ENCODE data around the gene NAGPA.

The NAGPA gene

DNA sequence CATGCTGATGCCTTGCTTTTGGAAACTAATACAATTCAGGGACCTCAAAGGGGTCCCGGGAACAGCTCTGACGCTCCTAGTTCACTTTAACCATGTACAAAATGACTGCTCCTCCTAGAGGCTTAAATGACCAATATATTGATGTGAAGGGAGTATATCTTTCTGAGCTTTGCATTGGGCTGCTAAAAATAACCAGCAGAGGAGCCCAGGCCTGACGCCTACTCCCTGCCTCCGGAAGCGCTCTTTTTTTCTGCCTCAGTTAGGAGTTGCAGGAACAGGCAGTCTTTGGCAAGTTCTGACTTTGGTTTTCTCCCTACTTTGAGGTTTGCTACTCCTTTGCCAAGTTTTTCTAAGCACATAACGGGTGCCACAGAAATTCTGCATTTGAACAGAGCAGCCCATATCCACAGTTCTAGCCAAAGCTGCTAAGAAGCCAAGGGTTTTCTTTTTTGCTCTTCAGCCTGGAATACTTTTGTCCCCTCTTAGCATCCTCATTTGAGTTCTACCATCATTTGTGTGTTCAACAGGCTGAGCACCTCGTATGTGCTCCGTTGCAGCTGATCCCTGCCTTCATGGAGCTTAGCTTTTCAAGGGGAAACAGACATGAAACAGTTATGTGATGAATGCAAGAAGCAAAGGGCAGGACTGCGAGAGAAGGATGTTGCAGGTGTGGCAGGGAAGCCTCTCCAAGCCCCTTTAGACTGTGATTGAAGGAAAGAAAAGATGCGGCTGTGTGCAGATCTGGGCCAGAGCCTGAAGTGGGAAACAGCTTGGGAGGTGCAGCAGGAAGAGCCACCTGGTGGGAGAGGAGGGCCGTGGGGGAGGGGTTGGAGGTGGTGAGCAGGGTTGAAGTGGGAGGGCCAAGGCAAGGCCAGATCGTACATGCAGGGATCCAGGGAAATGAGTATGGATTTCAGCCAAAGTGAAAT is 2.8 kb upstream of the NAGPA start:
- Histone ChIP-seq H3K36me3 (ENCODE audit: insufficient read depth, low read length) (no peaks in the 10 kb centered on the region), H3K4me2 (ENCODE audit: low read length) (no peak overlapping the region), H3K9me3 (replicated peaks; ENCODE audit: low read length) (no peaks in the 10 kb centered on the region), H3K9ac (ENCODE audit: low read depth, low read length) (no peak overlapping the region), H3K4me3 (ENCODE audit: low read length) (no peak overlapping the region), H3K4me1 (ENCODE audit: control insufficient read depth, insufficient read depth, low read length) (peaks cover 15% of the 10 kb centered on the region), H3K27me3 (ENCODE audit: control insufficient read depth, insufficient read depth, low read length) (peaks cover 7% of the 10 kb centered on the region)

DNA sequence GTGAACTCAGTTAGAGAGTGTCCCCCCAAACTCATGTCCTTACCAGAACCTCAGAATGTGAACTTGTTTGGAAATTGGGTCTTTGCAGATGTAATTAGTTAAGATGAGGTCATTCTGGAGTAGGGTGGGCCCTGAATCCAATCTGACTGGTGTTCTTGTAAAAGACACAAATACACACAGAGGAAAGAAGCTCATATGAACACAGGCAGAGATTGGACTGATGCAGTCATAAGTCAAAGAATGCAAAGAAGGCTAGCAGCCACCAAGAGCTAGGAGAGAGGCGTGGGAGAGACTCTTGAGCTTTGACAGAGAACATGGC is 2.1 kb upstream of the NAGPA start:
- Histone ChIP-seq H3K9ac (ENCODE audit: low read depth, low read length) (no peak overlapping the region), H3K4me2 (ENCODE audit: low read length) (no peak overlapping the region), H3K27me3 (ENCODE audit: control insufficient read depth, insufficient read depth, low read length) (peaks cover 3% of the 10 kb centered on the region), H3K36me3 (ENCODE audit: insufficient read depth, low read length) (no peaks in the 10 kb centered on the region), H3K4me3 (ENCODE audit: low read length) (no peak overlapping the region), H3K4me1 (ENCODE audit: control insufficient read depth, insufficient read depth, low read length) (peaks cover 15% of the 10 kb centered on the region), H3K9me3 (replicated peaks; ENCODE audit: low read length) (no peaks in the 10 kb centered on the region)

DNA sequence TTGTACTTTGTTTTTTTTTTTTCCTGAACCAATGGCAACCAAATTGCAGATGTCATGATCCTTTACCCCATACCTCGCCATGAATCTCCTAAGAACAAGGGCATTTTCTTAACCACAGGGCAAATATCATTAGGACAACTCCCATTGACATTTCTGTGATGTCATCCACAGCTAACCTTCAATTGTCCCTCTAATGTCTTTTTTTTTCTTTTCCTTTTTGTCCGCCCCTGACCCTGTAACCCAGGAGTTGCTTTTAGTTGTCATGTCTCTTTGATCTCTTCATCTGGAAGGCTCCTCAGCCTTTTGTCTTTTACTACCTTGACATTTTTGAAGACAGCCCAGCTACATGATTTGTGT is 410 bp upstream of the NAGPA start:
- Histone ChIP-seq H3K4me1 (ENCODE audit: control insufficient read depth, insufficient read depth, low read length) (peaks cover 15% of the 10 kb centered on the region), H3K9me3 (replicated peaks; ENCODE audit: low read length) (no peaks in the 10 kb centered on the region), H3K4me2 (ENCODE audit: low read length) (peak overlapping the region; percentile 94), H3K4me3 (ENCODE audit: low read length) (peak overlapping the region; percentile 91), H3K36me3 (ENCODE audit: insufficient read depth, low read length) (no peaks in the 10 kb centered on the region), H3K27me3 (ENCODE audit: control insufficient read depth, insufficient read depth, low read length) (no peaks in the 10 kb centered on the region), H3K9ac (ENCODE audit: low read depth, low read length) (peak overlapping the region; percentile 83)

DNA sequence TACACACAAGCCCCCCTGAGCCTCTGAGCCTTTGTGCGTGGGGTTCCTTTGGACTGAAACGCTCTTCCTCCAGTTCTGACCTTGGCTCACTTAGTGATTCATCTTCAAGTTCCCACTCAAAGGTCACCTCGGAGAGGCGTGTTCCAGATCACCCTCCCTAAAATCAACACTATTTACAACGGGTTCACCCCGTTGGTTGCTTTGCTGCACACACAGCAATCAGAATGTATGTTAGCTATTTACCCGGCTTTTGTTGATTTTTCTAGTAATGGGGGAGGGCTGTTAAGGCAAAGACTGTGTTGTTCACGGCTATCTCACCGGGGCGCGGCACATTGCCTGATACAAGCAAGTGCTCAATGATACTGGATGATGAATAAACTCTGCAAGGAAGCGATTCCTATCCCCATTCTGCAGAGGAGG is 977 bp downstream of the NAGPA start:
- Histone ChIP-seq H3K4me1 (ENCODE audit: control insufficient read depth, insufficient read depth, low read length) (peaks cover 15% of the 10 kb centered on the region), H3K27me3 (ENCODE audit: control insufficient read depth, insufficient read depth, low read length) (no peaks in the 10 kb centered on the region), H3K9me3 (replicated peaks; ENCODE audit: low read length) (no peaks in the 10 kb centered on the region), H3K9ac (ENCODE audit: low read depth, low read length) (peak overlapping the region; percentile 83), H3K36me3 (ENCODE audit: insufficient read depth, low read length) (no peaks in the 10 kb centered on the region), H3K4me3 (ENCODE audit: low read length) (peak overlapping the region; percentile 91), H3K4me2 (ENCODE audit: low read length) (peak overlapping the region; percentile 94)

DNA sequence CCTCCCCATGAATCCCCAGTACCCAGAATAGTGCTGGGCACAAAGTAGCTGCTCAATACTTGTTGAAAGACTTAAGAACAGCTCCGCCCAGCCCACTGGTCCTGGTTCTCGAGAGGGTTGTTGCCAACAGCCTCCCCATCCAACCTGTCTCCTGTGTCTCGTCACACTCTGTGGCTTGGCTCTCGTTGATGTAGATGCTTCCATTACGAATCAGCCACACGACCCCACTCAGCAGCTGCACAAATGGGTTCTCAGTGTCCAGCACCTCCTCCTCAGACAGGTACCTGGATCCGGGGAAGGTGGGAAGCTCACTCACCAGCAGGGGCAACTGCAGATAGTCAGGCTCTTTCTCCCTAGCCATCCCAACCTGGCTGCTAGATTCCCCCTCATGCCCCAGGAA is 2.1 kb downstream of the NAGPA start:
- Histone ChIP-seq H3K9me3 (replicated peaks; ENCODE audit: low read length) (no peaks in the 10 kb centered on the region), H3K36me3 (ENCODE audit: insufficient read depth, low read length) (no peaks in the 10 kb centered on the region), H3K9ac (ENCODE audit: low read depth, low read length) (no peak overlapping the region), H3K4me2 (ENCODE audit: low read length) (no peak overlapping the region), H3K4me1 (ENCODE audit: control insufficient read depth, insufficient read depth, low read length) (peaks cover 15% of the 10 kb centered on the region), H3K4me3 (ENCODE audit: low read length) (no peak overlapping the region), H3K27me3 (ENCODE audit: control insufficient read depth, insufficient read depth, low read length) (no peaks in the 10 kb centered on the region)

DNA sequence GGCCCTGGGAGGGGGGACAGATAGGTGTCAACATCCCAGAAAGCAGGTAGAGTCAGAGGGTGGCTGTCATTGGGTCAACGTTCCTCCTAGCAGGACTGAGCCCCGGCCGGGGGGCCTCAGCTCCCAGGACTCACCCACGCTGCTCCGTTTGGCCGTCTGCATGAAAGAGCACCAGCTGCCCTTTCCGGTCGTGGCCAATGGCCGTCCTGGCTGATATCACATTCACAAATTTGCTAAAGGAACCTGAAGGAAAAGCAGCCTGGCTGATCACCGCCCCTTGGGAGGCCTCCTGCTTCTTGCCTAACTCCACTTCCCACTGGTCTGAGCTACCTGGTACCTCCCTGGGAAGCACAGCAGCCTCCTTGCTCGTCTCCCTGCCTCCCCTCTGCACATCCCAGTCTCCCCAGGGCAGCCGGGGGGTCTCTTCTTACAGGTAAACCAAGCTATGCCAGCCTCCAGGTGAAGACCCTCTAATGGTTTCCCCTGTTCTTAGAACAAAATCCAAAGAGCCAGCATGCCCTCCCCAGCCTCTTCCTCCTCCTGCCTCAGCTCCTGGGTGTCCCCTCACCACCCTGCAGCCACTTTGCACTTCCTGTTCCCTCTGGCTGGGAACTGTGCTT is 3.4 kb downstream of the NAGPA start:
- H3K4me1 ChIP-seq (ENCODE audit: control insufficient read depth, insufficient read depth, low read length): peaks cover 15% of the 10 kb centered on the region

DNA sequence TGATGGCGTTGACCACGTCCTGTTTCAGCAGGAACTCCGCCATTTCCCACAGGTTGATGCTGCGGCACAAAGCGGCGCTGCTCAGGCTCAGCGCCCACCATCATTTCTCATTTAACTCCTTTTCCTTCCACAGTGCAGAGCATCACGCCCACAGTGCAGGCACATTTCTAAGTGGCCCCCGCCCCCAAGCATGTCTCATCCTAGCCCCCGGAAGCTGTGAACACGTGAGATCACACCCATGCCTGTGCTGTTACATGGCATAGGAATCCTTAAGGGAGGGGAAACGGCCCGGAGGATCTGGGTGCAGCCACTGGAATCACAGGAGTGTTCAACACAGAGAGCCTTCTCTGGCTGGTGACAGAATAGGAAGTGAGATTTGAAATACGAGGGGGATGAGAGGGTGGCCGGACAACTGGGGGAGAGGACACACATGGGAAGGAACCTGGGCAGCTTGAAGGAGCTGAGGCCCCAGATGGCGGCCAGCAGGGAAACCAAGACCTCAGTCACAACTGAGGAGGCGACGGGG is 4.7 kb downstream of the NAGPA start:
- Histone ChIP-seq H3K4me1 (ENCODE audit: control insufficient read depth, insufficient read depth, low read length) (peaks cover 8% of the 10 kb centered on the region), H3K9ac (ENCODE audit: low read depth, low read length) (no peak overlapping the region), H3K9me3 (replicated peaks; ENCODE audit: low read length) (no peaks in the 10 kb centered on the region), H3K4me2 (ENCODE audit: low read length) (no peak overlapping the region), H3K27me3 (ENCODE audit: control insufficient read depth, insufficient read depth, low read length) (no peaks in the 10 kb centered on the region), H3K4me3 (ENCODE audit: low read length) (no peak overlapping the region), H3K36me3 (ENCODE audit: insufficient read depth, low read length) (no peaks in the 10 kb centered on the region)

More for the DNA sequence above, 3.4 kb downstream of the NAGPA start:
- H3K4me2 ChIP-seq (ENCODE audit: low read length): no peak overlapping the region
- no peaks in the 10 kb centered on the region for H3K9me3 ChIP-seq (replicated peaks; ENCODE audit: low read length)
- H3K4me3 ChIP-seq (ENCODE audit: low read length): no peak overlapping the region
- no peaks in the 10 kb centered on the region for H3K27me3 ChIP-seq (ENCODE audit: control insufficient read depth, insufficient read depth, low read length)
- no peak overlapping the region for H3K9ac ChIP-seq (ENCODE audit: low read depth, low read length)
- no peaks in the 10 kb centered on the region for H3K36me3 ChIP-seq (ENCODE audit: insufficient read depth, low read length)

DNA sequence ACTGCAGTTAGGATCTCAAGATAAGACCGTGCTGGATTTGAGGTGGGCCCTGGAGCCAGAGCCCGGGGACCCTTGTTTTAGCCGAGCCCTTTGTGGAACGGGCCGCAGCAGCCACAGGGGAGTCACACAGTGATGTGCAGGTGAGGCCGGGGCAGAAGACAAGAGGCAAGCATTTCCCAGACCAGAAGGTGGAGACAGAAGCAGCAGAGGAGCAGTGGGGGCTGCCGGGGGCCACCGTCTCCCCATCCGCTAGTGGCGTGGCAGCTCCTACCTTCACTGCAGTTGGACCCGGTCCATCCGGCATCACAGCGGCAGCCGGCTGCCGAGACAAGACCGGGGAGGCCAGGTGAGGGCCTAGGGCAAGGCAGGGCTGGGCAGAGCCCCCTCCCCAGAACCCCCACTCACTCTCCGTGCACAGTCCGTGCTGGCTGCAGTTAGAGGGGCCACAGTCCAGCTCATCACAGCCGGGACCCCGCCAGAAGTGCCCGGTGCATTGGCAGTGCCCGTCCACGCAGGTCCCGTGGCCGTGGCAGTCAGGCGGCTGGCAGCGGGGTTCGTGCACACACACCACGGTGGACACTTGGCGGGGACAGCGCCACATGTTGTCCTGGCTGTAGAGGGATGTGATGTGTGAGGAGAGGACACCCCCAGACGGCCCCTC is 6.0 kb downstream of the NAGPA start:
- Histone ChIP-seq H3K36me3 (ENCODE audit: insufficient read depth, low read length) (no peaks in the 10 kb centered on the region), H3K4me3 (ENCODE audit: low read length) (no peak overlapping the region), H3K4me1 (ENCODE audit: control insufficient read depth, insufficient read depth, low read length) (peaks cover 2% of the 10 kb centered on the region), H3K4me2 (ENCODE audit: low read length) (no peak overlapping the region), H3K27me3 (ENCODE audit: control insufficient read depth, insufficient read depth, low read length) (no peaks in the 10 kb centered on the region), H3K9me3 (replicated peaks; ENCODE audit: low read length) (no peaks in the 10 kb centered on the region), H3K9ac (ENCODE audit: low read depth, low read length) (no peak overlapping the region)

DNA sequence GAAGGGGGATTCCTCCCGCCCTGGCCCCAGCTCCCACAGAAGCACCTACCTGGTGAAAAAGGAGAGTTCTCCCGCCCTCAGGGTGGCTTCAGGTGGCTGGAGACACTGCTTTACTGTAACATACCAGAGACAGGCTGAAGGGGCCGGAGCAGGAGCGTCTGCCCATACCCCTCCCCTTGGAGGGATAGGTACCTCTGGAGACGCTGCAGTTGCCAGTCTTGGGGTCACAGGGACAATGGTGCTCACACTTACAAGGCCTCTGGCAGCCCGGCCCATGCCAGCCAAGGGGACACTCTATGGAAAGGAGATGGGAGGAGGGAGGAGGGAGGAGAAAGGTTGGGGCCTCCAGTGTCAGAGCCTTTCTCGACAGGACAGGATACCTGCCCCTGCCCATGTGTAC is 6.6 kb downstream of the NAGPA start:
- Histone ChIP-seq H3K9ac (ENCODE audit: low read depth, low read length) (no peak overlapping the region), H3K27me3 (ENCODE audit: control insufficient read depth, insufficient read depth, low read length) (no peaks in the 10 kb centered on the region), H3K4me1 (ENCODE audit: control insufficient read depth, insufficient read depth, low read length) (no peaks in the 10 kb centered on the region), H3K4me3 (ENCODE audit: low read length) (no peak overlapping the region), H3K4me2 (ENCODE audit: low read length) (no peak overlapping the region), H3K36me3 (ENCODE audit: insufficient read depth, low read length) (no peaks in the 10 kb centered on the region), H3K9me3 (replicated peaks; ENCODE audit: low read length) (no peaks in the 10 kb centered on the region)

DNA sequence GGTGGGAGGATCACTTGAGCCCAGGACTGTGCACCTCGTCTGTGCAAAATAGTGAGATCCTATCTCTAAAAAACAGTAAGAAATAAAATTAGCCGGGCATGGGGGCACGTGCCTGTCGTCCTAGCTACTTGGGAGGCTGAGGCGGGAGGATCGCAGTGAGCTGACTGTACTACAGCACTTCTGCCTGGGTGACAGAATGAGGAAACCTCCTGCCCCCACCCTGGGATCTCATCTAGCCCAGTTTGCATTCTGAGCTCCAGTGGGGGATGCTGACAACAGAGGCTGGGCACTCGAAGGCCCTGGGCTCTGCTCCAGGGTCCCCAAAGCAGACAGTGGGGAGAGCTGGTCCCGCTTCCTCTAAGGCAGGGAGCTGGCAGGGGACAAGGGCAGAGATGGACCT is 7.1 kb downstream of the NAGPA start:
- Histone ChIP-seq H3K4me3 (ENCODE audit: low read length) (no peak overlapping the region), H3K36me3 (ENCODE audit: insufficient read depth, low read length) (no peaks in the 10 kb centered on the region)

DNA sequence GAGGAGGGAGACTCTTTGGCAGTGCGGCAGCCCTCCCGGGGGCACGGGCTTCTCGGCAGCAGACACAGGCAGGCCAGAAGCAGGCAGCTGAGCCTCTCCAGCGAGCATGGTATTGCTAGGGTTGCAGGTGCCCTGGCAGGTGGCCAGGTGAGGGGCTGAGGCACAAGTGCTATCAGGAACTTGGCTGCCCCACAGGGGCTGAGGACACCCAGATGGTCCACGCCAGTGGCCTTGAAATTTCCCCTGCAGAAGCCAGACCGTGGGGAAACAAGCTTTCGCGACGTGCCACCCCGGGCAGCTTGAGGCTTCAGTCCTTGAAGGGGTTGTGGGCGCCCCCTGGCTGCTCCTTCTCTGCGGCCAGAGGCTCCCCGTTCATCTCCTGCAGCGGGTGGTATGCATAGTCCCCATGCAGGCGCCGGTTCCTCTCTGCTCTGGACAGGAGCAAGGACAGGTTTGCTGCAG is 8.5 kb downstream of the NAGPA start:
- Histone ChIP-seq H3K27me3 (ENCODE audit: control insufficient read depth, insufficient read depth, low read length) (peaks cover 3% of the 10 kb centered on the region), H3K4me1 (ENCODE audit: control insufficient read depth, insufficient read depth, low read length) (no peaks in the 10 kb centered on the region), H3K9me3 (replicated peaks; ENCODE audit: low read length) (no peaks in the 10 kb centered on the region), H3K9ac (ENCODE audit: low read depth, low read length) (no peak overlapping the region), H3K4me2 (ENCODE audit: low read length) (no peak overlapping the region), H3K4me3 (ENCODE audit: low read length) (no peak overlapping the region), H3K36me3 (ENCODE audit: insufficient read depth, low read length) (no peaks in the 10 kb centered on the region)

More for the DNA sequence above, 7.1 kb downstream of the NAGPA start:
- no peak overlapping the region for H3K4me2 ChIP-seq (ENCODE audit: low read length)
- no peaks in the 10 kb centered on the region for H3K4me1 ChIP-seq (ENCODE audit: control insufficient read depth, insufficient read depth, low read length)
- H3K9me3 ChIP-seq (replicated peaks; ENCODE audit: low read length): no peaks in the 10 kb centered on the region
- no peak overlapping the region for H3K9ac ChIP-seq (ENCODE audit: low read depth, low read length)
- H3K27me3 ChIP-seq (ENCODE audit: control insufficient read depth, insufficient read depth, low read length): no peaks in the 10 kb centered on the region
